RWPE1 (cell line): ENCODE measurements around the gene LMF1.

ENCODE experiments used
- CTCF ChIA-PET: fragments of 350-600 bp; sonication (Branson Sonifier 250); formaldehyde crosslinking; extraction: SDS; loops from one replicate; lab custom pipeline; 2021; lab: Yijun Ruan, JAX
- POLR2A ChIA-PET: fragments of 400-600 bp; formaldehyde crosslinking; extraction: SDS; loops from one replicate; lab custom pipeline; 2020; ENCODE audit warnings: antibody characterized with exemption; ENCODE audit not compliant: low non-redundant PET; lab: Yijun Ruan, JAX
- DNase-seq: peaks from one replicate; pipeline ENCODE4 v3.0.0; 2012; ENCODE audit warnings: low spot score
- H3K27ac ChIP-seq: fragments of 450-650 bp; 2 replicates; pipeline ENCODE4 v1.5.1; 2017
- TF ChIP-seq, protein P1 (sequence below): fragments of 450-650 bp; conservative IDR thresholded peaks from 2 replicates; pipeline ENCODE4 v1.5.1; 2017; ENCODE audit warnings: low read depth, mild to moderate bottlenecking

The LMF1 gene

DNA sequence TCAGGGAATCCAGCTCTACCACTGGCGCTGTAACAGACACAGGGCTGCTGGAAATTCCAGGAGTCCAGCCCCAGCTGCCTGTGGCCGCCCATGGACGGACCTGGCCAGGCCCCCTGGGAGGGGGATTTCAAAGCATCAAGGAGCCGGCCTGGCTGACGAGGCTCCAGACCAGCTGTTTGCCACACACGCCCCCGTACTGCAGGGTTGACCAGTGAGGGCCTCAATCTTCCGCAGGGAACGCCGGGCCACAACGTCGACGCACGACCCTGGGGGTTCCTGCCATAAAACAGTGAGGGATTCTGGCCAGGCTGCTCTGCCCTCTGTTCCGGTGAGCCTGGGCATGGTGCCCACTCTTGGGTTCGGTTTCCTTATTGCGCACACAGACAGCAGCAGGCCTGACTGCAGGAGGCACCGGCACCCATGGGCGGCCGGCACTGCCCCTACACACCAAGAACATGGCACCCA, 3.7 kb downstream of the LMF1 start:
- ChIA-PET CTCF (no interaction called here), POLR2A (interaction anchor here (0.5 kb wide), 1 partner anchor 248 kb away, joined by 8 read pairs; no protein-coding TSS in a partner anchor)
- DNase-seq, result no peak
- peak overlapping the region; percentile 15; the same call in 1 of the 2 replicates for H3K27ac ChIP-seq
- TF ChIP-seq, protein P1, sequence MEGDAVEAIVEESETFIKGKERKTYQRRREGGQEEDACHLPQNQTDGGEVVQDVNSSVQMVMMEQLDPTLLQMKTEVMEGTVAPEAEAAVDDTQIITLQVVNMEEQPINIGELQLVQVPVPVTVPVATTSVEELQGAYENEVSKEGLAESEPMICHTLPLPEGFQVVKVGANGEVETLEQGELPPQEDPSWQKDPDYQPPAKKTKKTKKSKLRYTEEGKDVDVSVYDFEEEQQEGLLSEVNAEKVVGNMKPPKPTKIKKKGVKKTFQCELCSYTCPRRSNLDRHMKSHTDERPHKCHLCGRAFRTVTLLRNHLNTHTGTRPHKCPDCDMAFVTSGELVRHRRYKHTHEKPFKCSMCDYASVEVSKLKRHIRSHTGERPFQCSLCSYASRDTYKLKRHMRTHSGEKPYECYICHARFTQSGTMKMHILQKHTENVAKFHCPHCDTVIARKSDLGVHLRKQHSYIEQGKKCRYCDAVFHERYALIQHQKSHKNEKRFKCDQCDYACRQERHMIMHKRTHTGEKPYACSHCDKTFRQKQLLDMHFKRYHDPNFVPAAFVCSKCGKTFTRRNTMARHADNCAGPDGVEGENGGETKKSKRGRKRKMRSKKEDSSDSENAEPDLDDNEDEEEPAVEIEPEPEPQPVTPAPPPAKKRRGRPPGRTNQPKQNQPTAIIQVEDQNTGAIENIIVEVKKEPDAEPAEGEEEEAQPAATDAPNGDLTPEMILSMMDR, result no peak

DNA sequence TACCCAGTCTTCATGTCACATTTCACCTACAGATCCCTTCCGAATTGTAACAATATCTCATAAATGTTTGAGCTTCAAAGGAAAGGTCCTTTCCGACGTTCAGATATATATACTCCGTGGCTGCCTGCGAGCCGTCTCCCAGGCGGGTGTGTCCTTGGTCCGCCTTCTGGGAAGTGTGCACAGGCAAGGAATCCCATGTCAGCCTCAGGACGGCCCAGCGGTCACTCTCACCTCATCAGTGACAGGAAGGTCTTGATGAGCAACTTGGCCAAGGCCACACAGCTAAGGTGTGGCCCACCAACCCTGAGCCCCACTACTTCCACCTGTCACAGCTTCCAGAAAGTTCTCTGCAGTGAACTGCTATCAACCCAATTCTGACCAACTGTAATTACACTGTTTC, 4.3 kb downstream of the LMF1 start:
- TF ChIP-seq, protein P1, result no peak
- ChIA-PET POLR2A (interaction anchor here (0.5 kb wide), 1 partner anchor 247 kb away, joined by 8 read pairs; no protein-coding TSS in a partner anchor), CTCF (no interaction called here)
- H3K27ac ChIP-seq, result no peak overlapping the region
- no peak for DNase-seq

DNA sequence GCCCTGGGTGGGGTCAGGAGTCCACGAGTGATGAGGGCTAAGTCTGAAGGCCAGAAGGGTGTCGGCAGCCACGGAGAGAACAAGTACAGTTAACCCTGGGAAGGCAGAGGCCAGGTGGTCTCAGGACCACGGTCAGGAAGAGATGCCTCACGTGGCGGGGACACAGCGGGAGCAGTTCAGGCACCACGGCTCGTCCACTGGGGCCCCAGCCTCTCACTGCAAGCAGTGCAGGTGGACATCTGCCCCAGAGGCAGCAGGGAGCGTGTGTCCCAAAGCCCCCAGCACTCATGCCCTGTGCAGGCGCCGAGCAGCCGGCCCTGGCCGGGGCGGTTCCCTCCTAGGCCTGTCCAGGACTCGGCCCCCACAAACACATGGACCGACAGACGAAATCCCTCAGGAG, 4.7 kb downstream of the LMF1 start:
- POLR2A ChIA-PET, result no interaction called here
- TF ChIP-seq, protein P1, result no peak
- DNase-seq, result no peak
- no peak overlapping the region for H3K27ac ChIP-seq
- CTCF ChIA-PET, result no interaction called here

DNA sequence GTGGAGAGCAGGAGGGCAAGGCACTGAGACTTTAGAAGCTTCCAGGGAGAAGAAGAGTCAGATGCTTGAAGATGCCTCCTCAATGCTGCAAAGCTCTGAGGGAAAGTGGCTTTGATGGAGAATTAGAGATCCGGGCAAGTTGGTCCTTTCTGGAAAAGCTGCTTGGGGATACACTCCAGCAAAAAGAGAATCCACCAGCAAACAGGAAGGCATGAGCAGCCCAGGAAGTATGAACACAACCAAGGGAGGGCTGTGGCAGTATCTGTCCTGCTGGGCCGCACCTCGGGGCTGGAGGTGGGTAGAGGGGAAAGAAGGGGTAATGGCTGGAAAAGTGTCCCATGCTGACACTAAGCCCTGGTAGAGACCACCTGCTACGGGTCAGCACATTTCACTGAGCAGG, 5.3 kb downstream of the LMF1 start:
- ChIA-PET POLR2A (no interaction called here), CTCF (interaction anchor here (0.7 kb wide), 1 partner anchor 1909 kb away, joined by 5 read pairs; no protein-coding TSS in a partner anchor)
- TF ChIP-seq, protein P1, result no peak
- DNase-seq, result no peak
- peak overlapping the region; percentile 67; the same call in 1 of the 2 replicates for H3K27ac ChIP-seq

DNA sequence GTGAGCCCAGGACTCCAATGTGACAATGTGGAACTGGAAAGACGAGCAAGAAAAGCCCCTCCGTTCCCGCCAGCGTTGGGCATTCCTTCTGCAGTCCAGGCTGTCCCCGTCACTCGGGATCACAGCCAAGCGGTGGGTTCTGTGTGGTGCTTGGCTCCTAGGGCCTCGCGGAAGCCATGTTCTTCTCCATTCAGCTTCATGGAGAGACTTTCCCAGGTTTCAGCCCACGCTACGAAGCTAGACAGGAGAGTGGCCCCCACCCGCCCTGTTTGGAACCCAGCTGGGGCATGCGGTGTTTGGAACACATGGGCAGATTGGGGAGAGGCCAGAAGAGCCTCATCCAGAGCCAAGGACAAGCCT, 5.8 kb downstream of the LMF1 start:
- POLR2A ChIA-PET, result no interaction called here
- H3K27ac ChIP-seq, result peak overlapping the region; percentile 67
- TF ChIP-seq, protein P1, result no peak
- no peak for DNase-seq
- CTCF ChIA-PET, result interaction anchor here (0.7 kb wide), 1 partner anchor 1910 kb away, joined by 5 read pairs; no protein-coding TSS in a partner anchor

DNA sequence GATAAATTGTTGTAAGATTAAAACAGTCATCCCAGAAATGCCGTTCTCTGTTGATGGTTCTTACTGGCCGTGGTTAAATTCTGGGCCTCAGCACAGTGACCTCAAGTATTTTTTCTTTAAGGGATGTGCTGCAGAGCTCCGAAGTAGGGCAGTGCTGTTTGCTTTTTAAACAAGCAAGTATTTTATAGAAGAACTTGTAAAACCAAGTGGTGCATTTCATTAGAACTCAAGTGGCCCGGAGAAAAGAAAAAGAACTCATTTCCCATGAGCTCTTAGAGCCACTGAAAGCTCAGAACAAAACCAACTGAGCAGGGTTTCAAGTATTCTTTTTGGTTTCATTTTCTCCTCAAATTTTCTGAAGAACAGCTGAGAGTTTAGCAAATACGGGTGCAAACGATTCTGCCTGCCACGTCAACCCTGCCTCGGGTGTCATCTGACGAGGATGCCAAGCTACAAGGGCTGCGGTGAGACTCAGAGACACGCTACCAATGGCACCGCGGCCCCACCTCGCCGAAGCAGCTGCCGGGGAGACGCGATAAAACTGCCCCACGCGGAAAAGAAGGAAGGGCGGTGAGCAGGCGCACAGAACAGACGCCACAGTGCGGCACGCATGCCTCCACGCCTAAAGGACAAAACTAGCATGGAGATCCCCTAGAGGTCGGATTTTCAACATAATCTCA, 6.3 kb downstream of the LMF1 start:
- CTCF ChIA-PET, result interaction anchor here (0.7 kb wide), 1 partner anchor 139 kb away, joined by 3 read pairs; no protein-coding TSS in a partner anchor
- peak overlapping the region; percentile 67 for H3K27ac ChIP-seq
- DNase-seq, result no peak
- TF ChIP-seq, protein P1, result no peak
- POLR2A ChIA-PET, result no interaction called here
